HG02884 (cell line): ENCODE measurements around the gene HGF.
"Not testable (repeated sequence)": the region's sequence is repeated elsewhere in the genome, so short reads cannot be mapped to it uniquely, and the experiment has no call there.

Experiments
- ATAC-seq: cut with Tn5 transposase; IDR thresholded peaks from one replicate; pipeline ENCODE4 v1.9.1; 2021; ENCODE audit warnings: mild to moderate bottlenecking, moderate library complexity; ENCODE audit not compliant: unreplicated experiment

HGF gene

DNA sequence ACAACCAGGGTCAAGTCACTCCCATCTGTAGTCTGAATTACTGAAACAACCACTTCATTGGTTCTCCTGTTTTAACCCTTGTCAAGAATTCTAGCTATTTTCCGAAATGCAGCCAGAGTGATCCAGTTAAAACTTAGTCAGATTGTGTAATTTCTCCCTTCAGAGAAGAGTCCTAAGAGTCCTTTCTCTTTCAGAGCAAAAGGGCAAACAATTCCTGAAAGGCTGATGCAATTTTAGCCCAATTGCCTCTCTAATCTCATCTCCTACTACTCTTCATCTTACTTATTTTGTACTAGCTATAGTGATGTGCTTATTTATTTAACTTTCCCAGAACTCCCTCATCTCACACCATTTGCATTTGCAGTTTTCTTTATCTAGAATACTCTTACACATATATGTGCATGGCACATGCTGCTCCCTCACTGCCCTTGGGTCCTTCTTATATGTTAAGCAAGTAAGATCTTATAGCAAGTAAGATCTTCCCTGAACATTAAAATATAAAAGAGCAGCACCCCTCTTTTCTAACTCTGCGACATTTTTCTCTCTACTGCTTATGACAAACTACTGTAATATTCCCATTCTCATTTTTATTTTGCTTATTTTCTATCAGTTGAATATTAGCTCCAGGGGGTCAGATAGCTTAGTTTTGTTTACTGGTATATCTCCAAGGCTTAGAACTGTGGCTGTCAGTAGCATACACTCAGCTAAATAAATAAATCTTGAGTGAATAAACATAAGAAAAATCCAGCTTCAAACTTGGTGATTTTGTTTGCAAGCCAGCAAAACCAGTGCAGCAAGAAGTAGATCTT lies 44.6 kb downstream of the HGF start:
- no peak for ATAC-seq

DNA sequence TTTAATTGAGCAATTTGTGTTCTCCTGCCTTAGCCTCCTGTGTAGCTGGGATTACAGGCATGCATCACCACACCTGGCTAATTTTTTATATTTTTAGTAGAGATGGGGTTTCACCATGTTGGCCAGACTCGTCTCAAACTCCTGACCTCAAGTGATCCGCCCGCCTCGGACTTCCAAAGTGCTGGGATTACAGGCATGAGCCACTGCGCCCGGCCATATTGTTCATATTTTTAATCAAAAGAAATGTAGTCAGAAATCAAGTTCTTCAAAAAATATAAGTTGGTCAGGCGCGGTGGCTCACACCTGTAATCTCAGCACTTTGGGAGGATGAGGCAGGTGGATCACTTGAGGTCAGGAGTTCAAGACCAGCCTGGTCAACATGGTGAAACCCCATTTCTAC lies 47.6 kb downstream of the HGF start:
- ATAC-seq, result not testable (repeated sequence)

DNA sequence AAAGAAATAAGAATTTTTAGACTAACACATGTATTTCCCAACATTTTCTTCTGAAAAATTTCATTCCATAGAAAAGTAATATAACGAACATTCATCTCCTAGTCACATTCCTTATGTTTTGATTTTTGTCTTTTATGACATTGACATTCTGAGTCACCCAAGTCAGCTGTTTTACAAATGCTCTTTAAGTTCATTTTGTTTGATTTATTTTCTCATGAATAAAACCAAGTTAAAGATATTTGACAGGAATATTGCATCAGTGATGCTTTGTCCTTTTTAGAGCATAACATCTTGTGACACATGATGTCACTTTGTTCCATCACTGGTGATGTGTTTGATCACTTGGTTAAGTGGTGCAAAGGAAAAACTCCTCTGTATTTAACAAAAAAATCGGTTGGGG lies 48.4 kb downstream of the HGF start:
- ATAC-seq, result no peak

DNA sequence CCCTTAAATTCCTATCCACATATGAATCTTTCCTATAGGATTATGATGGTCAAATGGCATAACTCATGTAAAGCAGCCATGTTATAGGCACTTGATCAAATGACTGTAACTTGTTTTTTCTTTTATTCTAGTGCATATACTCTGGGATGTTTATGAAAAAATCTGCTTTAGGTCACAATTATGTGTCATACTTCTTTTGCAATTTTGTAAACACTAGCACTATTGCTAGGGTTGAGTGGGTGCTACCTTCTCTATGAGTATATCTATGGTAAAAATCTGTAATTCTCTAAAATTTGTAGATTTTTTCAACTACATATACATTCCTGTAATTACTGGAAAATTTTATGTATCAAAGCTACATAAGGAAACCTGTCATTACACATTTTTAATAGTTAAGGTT lies 50.0 kb downstream of the HGF start:
- no peak for ATAC-seq

DNA sequence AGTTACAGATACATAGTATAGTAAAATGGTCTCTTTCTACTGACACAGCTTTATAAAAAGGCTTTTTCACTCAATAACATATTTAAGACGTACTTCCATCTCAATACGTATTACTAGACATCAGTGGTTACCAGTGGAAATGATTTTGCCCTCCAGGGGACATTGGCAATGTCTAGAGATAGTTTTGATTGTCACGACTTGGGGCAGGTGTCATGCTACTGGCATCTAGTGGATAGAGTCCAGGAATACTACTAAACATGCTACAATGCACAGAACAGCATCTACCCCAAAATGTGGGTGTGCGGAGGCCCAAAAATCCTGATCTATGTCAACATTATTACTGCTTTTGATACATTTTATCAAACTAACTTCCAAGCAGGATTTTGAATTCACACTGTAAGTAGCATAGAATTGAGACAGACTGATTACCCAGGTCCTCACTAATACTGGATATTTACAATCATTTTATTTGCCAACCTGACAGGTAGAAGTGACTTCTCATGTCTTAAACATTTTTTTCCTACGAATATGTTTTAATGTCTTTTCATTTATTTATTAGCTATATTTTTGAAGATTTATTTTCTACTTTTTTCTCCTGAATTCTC lies 53.8 kb downstream of the HGF start:
- no peak for ATAC-seq

DNA sequence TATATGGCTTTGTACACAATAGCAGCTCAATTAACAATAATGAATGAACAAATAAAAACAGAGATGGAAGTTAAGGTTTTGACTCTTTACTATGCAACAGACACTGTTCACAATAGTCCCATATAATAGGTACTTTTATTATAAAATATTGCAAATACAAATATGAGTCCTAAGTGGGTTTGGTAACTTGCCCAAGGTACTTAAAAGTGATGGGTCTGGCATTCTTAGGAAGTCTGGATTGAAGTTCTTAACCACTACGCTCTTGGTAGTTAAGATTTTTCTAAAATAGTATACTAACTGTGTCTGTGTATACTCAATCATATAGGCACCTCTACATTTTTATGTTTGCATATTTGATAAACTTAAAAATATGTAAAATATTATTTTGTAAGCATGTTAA lies 55.5 kb downstream of the HGF start:
- ATAC-seq, result no peak

DNA sequence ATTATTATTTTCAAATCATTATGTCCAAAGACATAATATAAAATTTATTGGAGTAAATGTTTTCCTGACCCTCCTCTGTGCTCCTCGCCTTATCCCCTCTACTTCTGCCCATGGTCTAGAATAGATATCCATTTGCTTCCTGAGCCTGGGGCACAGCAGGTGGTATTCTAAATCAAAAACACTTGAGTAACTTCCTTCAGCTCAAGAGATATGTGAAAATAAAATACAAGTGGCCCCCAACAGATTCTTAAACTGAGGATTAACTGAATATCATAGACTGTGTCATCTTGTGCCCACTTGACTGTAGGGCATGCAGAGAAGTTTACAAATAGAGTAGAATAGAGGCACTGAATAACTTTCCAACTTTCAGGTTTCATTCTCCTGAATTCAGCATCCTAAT lies 59.1 kb downstream of the HGF start:
- ATAC-seq, result no peak

DNA sequence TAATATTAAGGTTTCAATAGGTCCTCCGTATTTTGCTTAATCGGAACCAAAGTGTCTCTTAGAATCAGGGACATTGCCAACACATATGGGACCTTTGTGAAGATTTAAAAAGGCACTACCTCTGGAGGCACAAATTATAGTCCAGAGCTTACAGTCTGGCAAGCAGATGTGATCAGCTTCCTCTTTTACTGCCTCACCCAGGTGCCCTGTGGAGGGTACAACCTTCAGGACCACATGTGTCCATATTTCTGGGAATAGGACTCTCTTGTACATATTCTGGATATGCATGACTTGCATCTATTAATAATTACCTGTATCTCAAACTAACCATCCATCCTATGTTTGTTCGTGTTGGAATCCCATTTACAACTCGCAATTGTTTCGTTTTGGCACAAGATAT lies 60.0 kb downstream of the HGF start:
- no peak for ATAC-seq

DNA sequence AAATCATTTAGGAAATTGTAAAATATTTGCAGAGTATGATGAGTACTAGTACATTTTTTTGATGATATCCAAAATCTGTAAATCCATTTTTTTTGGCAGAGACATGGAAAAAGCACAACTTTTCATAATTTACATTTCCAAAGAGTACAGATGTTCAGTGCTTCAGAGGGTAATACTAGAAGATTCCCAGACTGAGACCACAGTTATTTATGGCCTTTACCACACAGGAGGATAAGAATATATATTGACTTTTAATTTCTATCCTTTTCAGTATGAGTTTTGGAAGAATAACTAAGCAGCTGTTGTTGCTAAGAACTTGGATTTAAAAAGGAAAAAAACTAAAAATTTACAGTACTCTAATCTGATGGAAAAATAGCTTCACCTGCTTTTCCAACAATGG lies 61.9 kb downstream of the HGF start:
- no peak for ATAC-seq

DNA sequence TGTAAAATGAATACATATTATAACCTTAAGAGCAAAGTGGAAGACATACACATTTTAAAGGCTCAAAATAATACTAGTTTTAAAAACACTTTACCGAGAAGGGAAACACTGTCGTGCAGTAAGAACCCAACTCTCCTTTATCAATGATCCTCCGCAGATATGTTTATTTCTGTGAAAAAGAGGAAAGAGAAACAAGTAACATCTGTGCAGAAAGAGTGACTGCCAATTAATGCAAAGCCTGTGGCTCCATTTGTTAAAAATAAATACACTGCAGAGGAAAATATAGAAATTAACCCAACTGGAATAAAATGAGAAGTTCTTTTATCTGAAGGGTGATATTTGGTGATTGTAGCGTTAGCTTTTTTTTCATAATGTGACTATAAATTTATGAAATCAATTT lies 62.7 kb downstream of the HGF start:
- ATAC-seq, result no peak

DNA sequence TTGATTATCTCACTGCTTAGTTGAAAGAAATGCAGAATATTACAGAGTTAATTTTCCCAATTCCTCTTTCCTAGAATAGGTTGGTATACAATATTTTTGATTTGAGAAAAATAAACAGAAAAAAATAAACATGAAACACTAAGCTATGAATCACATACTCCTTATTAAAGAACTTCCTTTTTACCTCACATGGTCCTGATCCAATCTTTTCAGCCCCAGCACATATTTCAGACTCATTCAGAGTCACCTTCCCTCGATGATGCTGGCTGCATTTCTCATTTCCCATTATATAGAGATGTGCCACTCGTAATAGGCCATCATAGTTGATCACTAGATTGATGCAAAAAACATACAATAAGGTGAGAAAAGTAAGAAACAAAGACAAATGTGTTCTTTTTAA lies 64.6 kb downstream of the HGF start:
- ATAC-seq, result no peak

DNA sequence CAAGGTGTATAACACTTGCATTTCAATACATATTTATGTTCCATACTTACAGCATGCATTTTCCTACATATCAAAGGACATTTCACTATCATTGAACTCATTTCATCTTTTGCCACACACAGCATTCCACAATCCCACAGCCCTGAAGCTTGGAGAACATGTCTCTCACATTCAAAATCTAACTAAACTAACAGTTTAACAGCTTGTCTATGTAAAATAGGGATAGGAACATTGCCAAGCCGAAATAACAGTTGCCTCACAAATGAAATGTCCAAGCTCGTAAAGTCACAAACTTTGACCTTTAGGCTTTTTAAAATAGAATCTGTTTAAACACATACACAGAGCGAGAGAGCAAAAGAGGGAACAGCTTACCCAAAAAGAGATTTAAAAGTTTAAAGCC lies 65.3 kb downstream of the HGF start:
- ATAC-seq, result no peak

DNA sequence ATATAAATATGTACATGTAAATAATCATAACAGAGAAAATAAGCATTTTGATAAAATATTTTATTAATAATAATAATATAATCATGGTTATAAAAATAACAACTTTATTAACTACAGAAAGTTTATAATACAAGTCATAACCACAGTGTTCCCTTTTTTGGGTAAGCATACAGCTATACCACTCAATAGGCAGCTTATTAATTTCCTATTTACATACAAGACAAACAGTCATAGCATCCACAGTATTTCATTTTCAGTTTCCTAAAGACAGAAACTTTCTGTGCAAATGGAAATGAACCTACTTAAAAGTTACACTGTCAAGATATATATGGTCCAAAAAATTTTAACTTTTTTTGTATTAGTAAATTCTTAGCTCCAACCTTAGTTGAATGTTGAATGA lies 70.9 kb downstream of the HGF start:
- no peak for ATAC-seq

DNA sequence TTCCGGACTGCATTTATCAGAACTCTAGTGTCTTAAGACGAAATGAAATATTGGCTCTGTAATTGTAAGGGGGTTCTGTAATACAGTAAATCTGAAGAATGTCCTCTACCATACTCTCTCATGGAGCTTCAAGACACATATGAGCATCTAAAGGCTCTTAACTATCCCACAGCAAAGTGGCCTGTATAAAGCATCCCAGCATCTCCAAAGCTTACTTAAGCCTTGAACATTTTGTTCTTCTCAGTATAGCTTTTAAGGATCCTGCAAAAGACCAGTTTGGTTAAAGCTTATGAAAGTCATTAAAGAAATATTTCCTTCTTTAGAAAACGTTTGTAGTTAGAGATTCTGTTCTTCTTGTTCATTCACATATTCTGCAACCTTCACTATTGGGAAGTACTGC lies 75.1 kb downstream of the HGF start:
- ATAC-seq, result no peak

DNA sequence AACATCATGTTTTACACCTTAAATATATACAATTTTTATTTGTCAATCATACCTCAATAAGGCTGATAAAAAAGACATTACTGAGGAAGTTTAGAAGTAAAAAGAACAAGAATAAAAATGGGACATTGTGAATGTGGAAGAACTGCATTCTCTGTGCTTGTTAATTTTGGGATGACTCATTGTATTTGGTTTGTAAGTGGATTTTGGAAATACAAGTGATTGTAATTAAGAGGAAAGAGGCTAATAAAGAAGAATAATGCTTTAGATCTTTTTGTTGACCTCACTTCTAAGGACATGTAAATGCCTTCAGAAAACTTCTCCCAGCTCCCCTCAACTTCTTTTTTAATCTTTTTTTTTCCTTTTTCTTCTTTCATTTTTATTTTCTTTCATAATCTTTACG lies 76.0 kb downstream of the HGF start:
- ATAC-seq, result no peak

DNA sequence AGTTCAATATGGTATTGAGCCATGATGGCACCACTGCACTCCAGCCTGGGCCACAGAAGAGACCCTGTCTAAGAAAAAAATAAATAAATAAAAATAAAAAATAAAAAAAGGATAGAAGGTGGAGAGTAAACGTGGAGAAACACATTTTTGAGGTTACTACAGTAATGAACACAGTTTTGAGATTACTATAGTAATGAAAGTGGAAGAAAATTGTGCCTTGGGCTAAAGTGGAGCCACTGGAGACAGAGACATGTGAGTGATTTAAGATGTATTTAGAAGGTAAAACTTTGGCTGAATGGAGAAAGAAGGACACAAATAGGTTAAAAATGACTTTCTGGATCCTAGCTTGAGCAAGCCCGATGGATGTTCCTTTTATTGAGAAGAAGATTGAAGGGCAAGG lies 76.8 kb downstream of the HGF start:
- no peak for ATAC-seq

DNA sequence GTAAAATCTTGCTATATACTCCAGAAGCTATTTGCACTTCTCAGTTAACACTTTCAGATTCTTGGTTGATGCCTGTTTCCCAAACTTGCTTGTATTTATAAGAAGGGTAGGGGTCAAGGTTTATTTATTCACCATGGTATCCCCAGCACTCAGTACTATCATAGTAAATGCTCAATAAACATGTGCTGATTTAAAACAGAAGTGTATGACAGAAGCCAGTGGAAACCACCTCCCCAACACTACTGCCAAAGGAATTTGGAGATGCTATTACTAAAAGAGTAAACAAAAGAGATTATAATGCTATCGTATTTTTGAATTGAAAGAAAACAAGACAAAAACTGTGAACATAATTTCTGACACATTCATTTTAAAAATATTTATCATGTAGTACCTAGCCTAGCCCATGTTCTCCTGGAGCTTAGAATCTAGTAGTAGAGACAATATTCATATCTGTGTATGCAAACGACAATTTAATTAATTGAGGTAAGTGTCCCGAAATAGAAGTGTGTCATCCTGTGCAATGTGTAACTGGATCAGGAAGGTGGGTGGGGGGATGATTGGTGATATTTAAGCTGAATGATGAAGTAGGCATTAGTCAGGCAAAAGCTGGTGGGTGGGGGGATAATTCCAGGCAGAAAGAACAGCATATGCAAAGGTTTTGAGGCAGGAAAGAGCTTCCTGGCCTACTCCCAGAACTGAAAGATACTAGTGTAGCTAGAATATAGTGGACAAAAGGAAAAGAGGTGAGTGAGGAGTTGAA lies 77.5 kb downstream of the HGF start:
- ATAC-seq, result no peak

DNA sequence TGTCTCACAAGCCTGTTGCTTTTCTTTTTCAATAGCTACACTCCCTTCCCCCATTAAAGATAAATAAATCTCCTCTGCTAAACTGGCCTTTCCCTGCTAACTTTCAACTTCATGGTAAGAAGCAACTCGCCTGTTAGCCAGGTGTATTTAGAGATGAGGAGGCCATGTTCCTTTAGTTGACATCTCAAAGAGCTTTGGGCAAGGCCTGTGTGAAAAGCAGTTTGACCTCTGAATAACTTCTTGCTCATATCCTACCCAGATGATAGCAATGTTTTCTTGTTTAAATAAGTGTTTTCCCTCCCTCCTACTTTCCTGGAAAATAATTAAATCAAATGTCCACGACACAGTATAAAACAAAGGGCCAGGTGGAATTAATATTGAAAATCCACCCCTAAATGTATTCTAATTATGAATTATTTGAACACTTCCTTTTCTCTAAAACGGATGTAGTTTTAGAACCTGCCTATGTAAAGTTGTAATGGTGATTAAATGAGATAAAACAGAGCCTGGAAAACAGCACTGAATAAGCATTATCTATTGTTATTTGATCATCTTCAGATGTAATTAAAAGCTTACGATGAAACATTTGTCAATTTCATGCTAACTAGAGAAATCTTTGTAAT lies 78.5 kb downstream of the HGF start:
- no peak for ATAC-seq

DNA sequence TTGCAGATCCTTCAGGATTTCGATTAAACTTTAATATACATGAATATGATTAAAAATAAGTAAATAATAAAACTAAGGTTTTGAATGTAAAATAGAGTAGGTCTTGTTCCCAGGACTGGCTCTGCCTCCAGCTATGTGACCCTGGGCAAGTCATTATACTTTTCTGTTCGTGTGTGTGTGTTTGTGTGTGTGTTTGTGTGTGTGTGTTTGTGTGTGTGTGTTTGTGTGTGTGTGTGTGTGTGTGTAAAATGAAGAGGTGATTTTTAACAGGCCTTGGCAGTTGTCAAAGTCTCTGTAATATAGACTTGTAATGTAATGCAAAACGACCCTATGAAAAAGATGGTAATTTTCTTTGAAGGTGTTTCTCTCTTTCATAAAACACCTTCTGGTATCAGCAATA lies 79.2 kb downstream of the HGF start:
- ATAC-seq, result no peak

DNA sequence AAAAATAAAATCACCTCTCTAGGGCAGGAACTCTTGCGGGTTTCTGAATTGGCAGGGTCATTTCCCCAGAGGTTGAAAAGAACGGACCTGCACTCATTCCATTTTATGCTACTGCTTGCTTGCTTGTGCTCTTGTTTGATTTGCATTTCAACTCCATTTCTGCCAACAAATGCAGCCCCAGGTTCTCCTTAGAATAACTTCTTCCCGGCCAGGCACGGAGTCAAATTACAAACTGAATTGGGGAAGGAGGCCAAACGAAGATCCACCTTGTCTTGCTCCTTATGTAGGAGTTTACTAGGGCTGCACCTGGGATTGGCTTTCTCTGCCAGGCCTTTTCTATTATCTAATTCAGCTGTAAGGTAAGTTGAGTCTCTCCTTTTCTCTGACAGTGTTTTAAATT lies 79.6 kb downstream of the HGF start:
- no peak for ATAC-seq

DNA sequence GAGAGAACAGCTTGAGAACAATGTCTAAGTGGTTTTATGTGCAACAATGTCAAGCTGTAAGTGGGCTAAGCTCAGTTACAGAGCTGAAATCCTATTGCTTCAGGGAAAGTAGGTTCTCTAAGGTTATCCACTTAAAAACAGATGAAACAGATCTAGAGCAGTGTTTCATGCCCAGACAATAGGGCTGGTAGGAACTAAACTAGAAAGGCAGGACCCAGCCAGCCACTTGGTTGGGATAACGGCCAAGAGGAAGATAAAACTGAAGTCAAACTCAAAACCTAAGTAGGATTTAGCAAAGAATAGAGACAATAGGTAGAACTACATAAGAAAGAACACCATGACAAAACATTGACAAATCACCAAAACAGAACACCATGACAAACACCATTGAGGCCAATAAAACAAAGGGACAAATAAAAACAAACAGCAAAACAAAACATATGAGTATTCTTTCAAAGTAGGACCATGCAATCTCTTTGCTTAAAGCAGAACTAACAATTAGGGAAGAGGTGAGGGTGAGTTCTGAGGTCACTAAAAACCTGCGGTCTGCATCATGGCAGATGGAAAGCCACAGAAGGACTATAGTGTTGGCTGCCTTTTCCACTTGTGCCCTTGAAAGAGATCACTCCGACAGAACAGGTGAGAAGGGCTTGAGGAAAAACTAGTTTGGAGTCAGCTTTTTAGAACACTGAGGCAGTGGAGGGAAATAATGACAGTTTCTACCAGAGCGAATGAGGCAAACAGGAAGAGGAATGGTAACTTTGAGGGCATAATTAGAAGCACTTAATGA lies 81.0 kb downstream of the HGF start:
- no peak for ATAC-seq
